ENCODE results near the gene HMGN2.
A peak's percentile ranks its signal among the peaks of the same experiment; 100 is the strongest.

The HMGN2 gene

GRCh38 chr1:26472320-26472900, at the start of gene HMGN2:
TSS of gene HMGN2 (plus strand) at chr1:26472440. CDS start at chr1:26472613, 173 bp downstream.
- Histone ChIP-seq H3K27ac (ENCODE audit: low read depth in 2 of 2, low read length in 2 of 2) (peak within 1 kb of the TSS; percentile 99 to 100), H3K4me1 (ENCODE audit: control insufficient read depth in 2 of 2, insufficient read depth in 2 of 2, low read length in 2 of 2) (peaks cover 34 to 42% of the 10 kb centered on the region in 2 donors), H3K4me3 (ENCODE audit: low read length in 2 of 2) (peak within 1 kb of the TSS; percentile 76 to 83)

GRCh38 chr1:26429721-26430120, 42.5 kb upstream of the HMGN2 start:
- Histone ChIP-seq H3K27me3 (ENCODE audit: control insufficient read depth in 2 of 2, insufficient read depth in 2 of 2, low read length in 2 of 2) (no peaks in the 10 kb centered on the region), H3K9me3 (ENCODE audit: control insufficient read depth in 2 of 2, low read length in 2 of 2) (no peaks in the 10 kb centered on the region), H3K4me3 (ENCODE audit: low read length in 2 of 2) (no peak overlapping the region), H3K4me1 (ENCODE audit: control insufficient read depth in 2 of 2, insufficient read depth in 2 of 2, low read length in 2 of 2) (peaks cover 8 to 13% of the 10 kb centered on the region in 2 donors), H3K9ac (ENCODE audit: low read depth in 1 of 2, low read length in 2 of 2) (no peak overlapping the region), H3K27ac (ENCODE audit: low read depth in 2 of 2, low read length in 2 of 2) (no peak overlapping the region), H3K36me3 (ENCODE audit: control insufficient read depth in 2 of 2, insufficient read depth in 2 of 2, low read length in 2 of 2) (peaks cover 0 to 5% of the 10 kb centered on the region in 2 donors)

More at GRCh38 chr1:26472320-26472900, at the start of gene HMGN2:
- H3K36me3 ChIP-seq (ENCODE audit: control insufficient read depth in 2 of 2, insufficient read depth in 2 of 2, low read length in 2 of 2), result peaks cover 29 to 41% of the 10 kb centered on the region in 2 donors
- H3K9me3 ChIP-seq (ENCODE audit: control insufficient read depth in 2 of 2, low read length in 2 of 2), result no peaks in the 10 kb centered on the region
- no peaks in the 10 kb centered on the region for H3K27me3 ChIP-seq (ENCODE audit: control insufficient read depth in 2 of 2, insufficient read depth in 2 of 2, low read length in 2 of 2)
- peak within 1 kb of the TSS; percentile 63 to 99 for H3K9ac ChIP-seq (ENCODE audit: low read depth in 1 of 2, low read length in 2 of 2)

GRCh38 chr1:26431979-26432695, 40.1 kb upstream of the HMGN2 start, which contains the start of gene DHDDS:
TSS of gene DHDDS (plus strand) at chr1:26432321. CDS start at chr1:26432946, 625 bp downstream.
- Histone ChIP-seq H3K36me3 (ENCODE audit: control insufficient read depth in 2 of 2, insufficient read depth in 2 of 2, low read length in 2 of 2) (peaks cover 7 to 13% of the 10 kb centered on the region in 2 donors), H3K9ac (ENCODE audit: low read depth in 1 of 2, low read length in 2 of 2) (peak within 1 kb of the TSS; percentile 82 to 89), H3K9me3 (ENCODE audit: control insufficient read depth in 2 of 2, low read length in 2 of 2) (no peaks in the 10 kb centered on the region), H3K4me3 (ENCODE audit: low read length in 2 of 2) (peak within 1 kb of the TSS; percentile 85 to 92), H3K27ac (ENCODE audit: low read depth in 2 of 2, low read length in 2 of 2) (peak within 1 kb of the TSS; percentile 88 to 92), H3K4me1 (ENCODE audit: control insufficient read depth in 2 of 2, insufficient read depth in 2 of 2, low read length in 2 of 2) (peaks cover 8 to 13% of the 10 kb centered on the region in 2 donors), H3K27me3 (ENCODE audit: control insufficient read depth in 2 of 2, insufficient read depth in 2 of 2, low read length in 2 of 2) (no peaks in the 10 kb centered on the region)

GRCh38 chr1:26432793-26433192, 39.4 kb upstream of the HMGN2 start:
- Histone ChIP-seq H3K9me3 (ENCODE audit: control insufficient read depth in 2 of 2, low read length in 2 of 2) (no peaks in the 10 kb centered on the region), H3K27ac (ENCODE audit: low read depth in 2 of 2, low read length in 2 of 2) (peak overlapping the region; percentile 88 to 92), H3K27me3 (ENCODE audit: control insufficient read depth in 2 of 2, insufficient read depth in 2 of 2, low read length in 2 of 2) (no peaks in the 10 kb centered on the region), H3K4me1 (ENCODE audit: control insufficient read depth in 2 of 2, insufficient read depth in 2 of 2, low read length in 2 of 2) (peaks cover 8 to 13% of the 10 kb centered on the region in 2 donors), H3K9ac (ENCODE audit: low read depth in 1 of 2, low read length in 2 of 2) (peak overlapping the region; percentile 82 to 89), H3K36me3 (ENCODE audit: control insufficient read depth in 2 of 2, insufficient read depth in 2 of 2, low read length in 2 of 2) (peaks cover 11 to 16% of the 10 kb centered on the region in 2 donors), H3K4me3 (ENCODE audit: low read length in 2 of 2) (peak overlapping the region; percentile 85 to 92)

GRCh38 chr1:26434161-26434752, 38.0 kb upstream of the HMGN2 start:
- Histone ChIP-seq H3K27ac (ENCODE audit: low read depth in 2 of 2, low read length in 2 of 2) (peak overlapping the region in 1 of 2 donors; percentile 26), H3K36me3 (ENCODE audit: control insufficient read depth in 2 of 2, insufficient read depth in 2 of 2, low read length in 2 of 2) (peaks cover 23 to 28% of the 10 kb centered on the region in 2 donors)

GRCh38 chr1:26438041-26438440, 34.2 kb upstream of the HMGN2 start:
- no peak overlapping the region for H3K4me3 ChIP-seq (ENCODE audit: low read length in 2 of 2)
- H3K4me1 ChIP-seq (ENCODE audit: control insufficient read depth in 2 of 2, insufficient read depth in 2 of 2, low read length in 2 of 2), result peaks cover 3 to 7% of the 10 kb centered on the region in 2 donors
- no peak overlapping the region for H3K27ac ChIP-seq (ENCODE audit: low read depth in 2 of 2, low read length in 2 of 2)
- H3K9me3 ChIP-seq (ENCODE audit: control insufficient read depth in 2 of 2, low read length in 2 of 2), result no peaks in the 10 kb centered on the region
- H3K27me3 ChIP-seq (ENCODE audit: control insufficient read depth in 2 of 2, insufficient read depth in 2 of 2, low read length in 2 of 2), result no peaks in the 10 kb centered on the region
- no peak overlapping the region for H3K9ac ChIP-seq (ENCODE audit: low read depth in 1 of 2, low read length in 2 of 2)
- H3K36me3 ChIP-seq (ENCODE audit: control insufficient read depth in 2 of 2, insufficient read depth in 2 of 2, low read length in 2 of 2), result peaks cover 46 to 57% of the 10 kb centered on the region in 2 donors

More at GRCh38 chr1:26434161-26434752, 38.0 kb upstream of the HMGN2 start:
- no peaks in the 10 kb centered on the region for H3K9me3 ChIP-seq (ENCODE audit: control insufficient read depth in 2 of 2, low read length in 2 of 2)
- peaks cover 8 to 13% of the 10 kb centered on the region in 2 donors for H3K4me1 ChIP-seq (ENCODE audit: control insufficient read depth in 2 of 2, insufficient read depth in 2 of 2, low read length in 2 of 2)
- peak overlapping the region in 1 of 2 donors; percentile 22 for H3K9ac ChIP-seq (ENCODE audit: low read depth in 1 of 2, low read length in 2 of 2)
- no peaks in the 10 kb centered on the region for H3K27me3 ChIP-seq (ENCODE audit: control insufficient read depth in 2 of 2, insufficient read depth in 2 of 2, low read length in 2 of 2)
- peak overlapping the region in 1 of 2 donors; percentile 9 for H3K4me3 ChIP-seq (ENCODE audit: low read length in 2 of 2)

GRCh38 chr1:26440259-26440658, 32.0 kb upstream of the HMGN2 start:
- Histone ChIP-seq H3K36me3 (ENCODE audit: control insufficient read depth in 2 of 2, insufficient read depth in 2 of 2, low read length in 2 of 2) (peaks cover 67 to 73% of the 10 kb centered on the region in 2 donors), H3K4me1 (ENCODE audit: control insufficient read depth in 2 of 2, insufficient read depth in 2 of 2, low read length in 2 of 2) (no peaks in the 10 kb centered on the region), H3K9me3 (ENCODE audit: control insufficient read depth in 2 of 2, low read length in 2 of 2) (no peaks in the 10 kb centered on the region), H3K4me3 (ENCODE audit: low read length in 2 of 2) (no peak overlapping the region), H3K9ac (ENCODE audit: low read depth in 1 of 2, low read length in 2 of 2) (no peak overlapping the region), H3K27me3 (ENCODE audit: control insufficient read depth in 2 of 2, insufficient read depth in 2 of 2, low read length in 2 of 2) (no peaks in the 10 kb centered on the region), H3K27ac (ENCODE audit: low read depth in 2 of 2, low read length in 2 of 2) (no peak overlapping the region)

GRCh38 chr1:26449868-26450267, 22.4 kb upstream of the HMGN2 start:
- Histone ChIP-seq H3K9me3 (ENCODE audit: control insufficient read depth in 2 of 2, low read length in 2 of 2) (no peaks in the 10 kb centered on the region), H3K4me3 (ENCODE audit: low read length in 2 of 2) (no peak overlapping the region), H3K4me1 (ENCODE audit: control insufficient read depth in 2 of 2, insufficient read depth in 2 of 2, low read length in 2 of 2) (no peaks in the 10 kb centered on the region), H3K36me3 (ENCODE audit: control insufficient read depth in 2 of 2, insufficient read depth in 2 of 2, low read length in 2 of 2) (peaks cover 57 to 58% of the 10 kb centered on the region in 2 donors), H3K27me3 (ENCODE audit: control insufficient read depth in 2 of 2, insufficient read depth in 2 of 2, low read length in 2 of 2) (no peaks in the 10 kb centered on the region), H3K27ac (ENCODE audit: low read depth in 2 of 2, low read length in 2 of 2) (no peak overlapping the region), H3K9ac (ENCODE audit: low read depth in 1 of 2, low read length in 2 of 2) (no peak overlapping the region)

- Histone ChIP-seq H3K27ac (ENCODE audit: low read depth in 2 of 2, low read length in 2 of 2) (no peak overlapping the region), H3K9ac (ENCODE audit: low read depth in 1 of 2, low read length in 2 of 2) (no peak overlapping the region), H3K36me3 (ENCODE audit: control insufficient read depth in 2 of 2, insufficient read depth in 2 of 2, low read length in 2 of 2) (peaks cover 58 to 59% of the 10 kb centered on the region in 2 donors), H3K4me1 (ENCODE audit: control insufficient read depth in 2 of 2, insufficient read depth in 2 of 2, low read length in 2 of 2) (no peaks in the 10 kb centered on the region), H3K27me3 (ENCODE audit: control insufficient read depth in 2 of 2, insufficient read depth in 2 of 2, low read length in 2 of 2) (no peaks in the 10 kb centered on the region), H3K9me3 (ENCODE audit: control insufficient read depth in 2 of 2, low read length in 2 of 2) (no peaks in the 10 kb centered on the region), H3K4me3 (ENCODE audit: low read length in 2 of 2) (no peak overlapping the region)
Measured at GRCh38 chr1:26450908-26451307, 21.3 kb upstream of the HMGN2 start.
